LNCaP clone FGC (cell line): Measurements from ENCODE around the gene NSUN6.
A peak's percentile ranks its signal among the peaks of the same experiment; 100 is the strongest.

Experiments
- DNase-seq: peaks from one replicate; pipeline ENCODE4 v3.0.0-alpha.2; 2011; ENCODE audit warnings: low read depth
- H3K4me3 ChIP-seq: 2 replicates; pipeline ENCODE4 v1.5.1; 2011; ENCODE audit warnings: mild to moderate bottlenecking, low read depth, low read length, control low read depth
- TF ChIP-seq, protein P1 (sequence below): IDR thresholded peaks from 2 replicates; pipeline ENCODE4 v1.5.1; 2012; ENCODE audit warnings: mild to moderate bottlenecking; ENCODE audit not compliant: control insufficient read depth, insufficient read depth; ENCODE audit errors: extremely low read depth

NSUN6 gene, protein sequence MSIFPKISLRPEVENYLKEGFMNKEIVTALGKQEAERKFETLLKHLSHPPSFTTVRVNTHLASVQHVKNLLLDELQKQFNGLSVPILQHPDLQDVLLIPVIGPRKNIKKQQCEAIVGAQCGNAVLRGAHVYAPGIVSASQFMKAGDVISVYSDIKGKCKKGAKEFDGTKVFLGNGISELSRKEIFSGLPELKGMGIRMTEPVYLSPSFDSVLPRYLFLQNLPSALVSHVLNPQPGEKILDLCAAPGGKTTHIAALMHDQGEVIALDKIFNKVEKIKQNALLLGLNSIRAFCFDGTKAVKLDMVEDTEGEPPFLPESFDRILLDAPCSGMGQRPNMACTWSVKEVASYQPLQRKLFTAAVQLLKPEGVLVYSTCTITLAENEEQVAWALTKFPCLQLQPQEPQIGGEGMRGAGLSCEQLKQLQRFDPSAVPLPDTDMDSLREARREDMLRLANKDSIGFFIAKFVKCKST

DNA sequence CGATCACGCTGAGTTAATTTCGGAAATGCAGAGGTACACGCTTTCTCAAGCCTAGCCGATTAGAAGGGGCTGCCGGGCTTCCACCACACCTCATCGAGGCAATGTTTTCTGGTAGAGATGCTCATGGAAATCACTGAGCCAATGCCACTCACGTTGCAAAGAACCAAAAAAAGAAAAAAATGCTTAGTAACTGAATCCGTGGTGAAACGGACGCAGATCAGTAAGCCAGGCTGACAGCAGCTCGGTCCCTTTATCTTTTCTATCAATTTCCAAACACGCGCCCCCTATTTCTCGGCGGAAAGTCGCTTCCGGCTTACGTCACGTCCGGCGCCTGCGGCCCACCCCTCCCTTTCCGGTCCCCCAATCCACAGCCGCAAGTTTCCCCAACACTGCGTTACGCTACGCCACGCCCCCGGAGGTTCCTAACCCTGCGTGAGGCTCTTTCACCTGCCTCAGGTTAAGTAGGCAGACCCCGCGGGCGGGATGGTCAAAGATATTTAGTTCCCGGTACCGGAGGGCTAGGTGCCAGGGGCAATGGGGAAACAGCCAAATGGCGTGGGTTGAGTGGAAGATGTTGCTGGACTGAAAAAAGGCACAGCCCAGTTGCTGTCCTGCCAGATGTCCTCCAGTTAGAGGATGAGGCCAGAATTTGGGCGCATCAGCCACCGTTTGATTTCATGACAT lies at the start of gene NSUN6:
Gene NSUN6 (minus strand): TSS at position 264 of the 684 bp plus-strand sequence. CDS start 384 bp downstream, outside the sequence.
- TF ChIP-seq, protein P1, sequence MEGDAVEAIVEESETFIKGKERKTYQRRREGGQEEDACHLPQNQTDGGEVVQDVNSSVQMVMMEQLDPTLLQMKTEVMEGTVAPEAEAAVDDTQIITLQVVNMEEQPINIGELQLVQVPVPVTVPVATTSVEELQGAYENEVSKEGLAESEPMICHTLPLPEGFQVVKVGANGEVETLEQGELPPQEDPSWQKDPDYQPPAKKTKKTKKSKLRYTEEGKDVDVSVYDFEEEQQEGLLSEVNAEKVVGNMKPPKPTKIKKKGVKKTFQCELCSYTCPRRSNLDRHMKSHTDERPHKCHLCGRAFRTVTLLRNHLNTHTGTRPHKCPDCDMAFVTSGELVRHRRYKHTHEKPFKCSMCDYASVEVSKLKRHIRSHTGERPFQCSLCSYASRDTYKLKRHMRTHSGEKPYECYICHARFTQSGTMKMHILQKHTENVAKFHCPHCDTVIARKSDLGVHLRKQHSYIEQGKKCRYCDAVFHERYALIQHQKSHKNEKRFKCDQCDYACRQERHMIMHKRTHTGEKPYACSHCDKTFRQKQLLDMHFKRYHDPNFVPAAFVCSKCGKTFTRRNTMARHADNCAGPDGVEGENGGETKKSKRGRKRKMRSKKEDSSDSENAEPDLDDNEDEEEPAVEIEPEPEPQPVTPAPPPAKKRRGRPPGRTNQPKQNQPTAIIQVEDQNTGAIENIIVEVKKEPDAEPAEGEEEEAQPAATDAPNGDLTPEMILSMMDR, result no peak
- peak; percentile 62 for DNase-seq
- H3K4me3 ChIP-seq, result peak within 1 kb of the TSS; percentile 88

DNA sequence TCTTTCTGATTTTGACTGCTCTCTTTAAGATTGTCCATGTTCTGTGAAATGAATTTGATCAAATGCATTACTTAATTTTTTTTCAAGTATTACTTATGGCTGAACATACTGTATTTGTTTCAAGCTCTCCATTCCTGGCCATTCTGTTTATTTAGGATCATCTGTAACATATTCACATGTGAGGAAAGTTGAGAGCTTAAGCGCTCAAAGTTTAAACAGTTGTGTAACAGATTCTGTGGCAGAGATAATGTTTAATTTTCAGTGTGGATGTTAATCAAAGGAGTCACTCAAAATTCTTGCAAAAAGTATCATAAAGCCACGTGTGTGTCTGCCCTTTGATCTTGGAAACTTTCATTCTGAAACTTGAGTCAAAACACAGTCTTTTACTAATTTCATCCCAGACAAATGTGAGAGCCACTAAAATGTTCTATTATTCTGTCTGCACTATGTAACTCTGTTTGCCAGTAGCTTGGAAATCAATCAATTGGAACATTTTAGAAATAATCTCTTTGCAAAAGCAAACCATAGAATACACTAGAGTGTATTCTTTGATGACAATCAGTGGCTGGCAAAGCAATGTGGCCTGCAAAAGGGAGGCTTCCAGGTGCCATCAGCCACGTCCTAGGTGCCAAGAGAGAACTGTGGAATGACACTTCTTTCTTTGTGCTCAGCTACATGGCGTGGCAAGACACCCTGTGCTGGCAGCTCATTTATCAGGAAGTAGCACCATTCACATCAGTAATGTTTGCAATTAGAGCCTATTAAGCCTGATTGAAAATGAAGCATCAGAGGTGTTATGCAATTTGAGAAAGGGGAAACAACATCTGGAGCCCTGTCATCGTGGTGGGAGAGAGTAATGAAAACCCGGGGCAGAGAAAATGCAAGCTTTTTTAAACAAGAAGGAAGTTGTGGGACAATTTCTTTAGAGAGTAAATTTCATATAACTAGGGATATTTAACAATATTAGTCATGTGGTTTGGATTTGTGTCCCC lies 48.8 kb upstream of the NSUN6 start:
- no peak for DNase-seq
- no peak overlapping the region for H3K4me3 ChIP-seq
- TF ChIP-seq, protein P1, result no peak

DNA sequence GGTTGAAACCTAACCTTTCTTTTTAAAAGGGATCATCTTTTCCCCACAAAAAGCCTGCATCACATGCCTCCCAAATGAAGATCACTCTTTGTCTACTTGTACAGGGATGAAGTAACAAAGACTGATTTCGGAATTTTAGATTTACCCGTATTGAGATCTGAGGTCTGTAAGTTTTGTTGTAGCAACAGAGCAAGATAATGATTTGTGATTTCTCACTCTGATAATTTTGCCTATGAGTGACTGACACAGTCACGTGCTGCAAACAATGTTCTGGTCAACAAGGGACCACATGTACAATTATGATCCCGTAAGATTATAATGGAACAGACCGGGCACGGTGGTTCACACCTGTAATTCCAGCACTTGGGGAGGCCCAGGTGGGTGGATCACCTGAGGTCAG lies 39.2 kb upstream of the NSUN6 start:
- no peak overlapping the region for H3K4me3 ChIP-seq
- DNase-seq, result no peak
- TF ChIP-seq, protein P1, result no peak

DNA sequence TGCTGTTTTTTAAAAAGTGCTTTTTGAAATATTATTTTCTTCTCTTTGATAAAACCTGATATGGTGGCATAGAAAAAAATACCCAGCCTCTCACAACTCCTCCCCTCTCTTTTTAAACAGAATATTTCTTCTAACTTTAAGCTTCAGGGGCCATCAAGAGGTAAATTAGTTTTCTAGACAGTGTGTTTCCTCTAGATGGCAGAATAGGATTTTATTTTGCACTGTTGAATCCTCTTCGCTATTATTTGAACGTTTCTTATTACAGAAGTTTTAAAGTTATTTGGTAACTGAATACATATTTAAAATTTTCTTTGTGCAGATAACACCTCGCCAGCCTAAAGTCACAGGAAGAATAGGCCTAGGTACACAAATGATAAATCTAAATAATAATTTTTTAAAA lies 38.1 kb upstream of the NSUN6 start:
- H3K4me3 ChIP-seq, result no peak overlapping the region
- DNase-seq, result no peak
- TF ChIP-seq, protein P1, result peak; percentile 63

DNA sequence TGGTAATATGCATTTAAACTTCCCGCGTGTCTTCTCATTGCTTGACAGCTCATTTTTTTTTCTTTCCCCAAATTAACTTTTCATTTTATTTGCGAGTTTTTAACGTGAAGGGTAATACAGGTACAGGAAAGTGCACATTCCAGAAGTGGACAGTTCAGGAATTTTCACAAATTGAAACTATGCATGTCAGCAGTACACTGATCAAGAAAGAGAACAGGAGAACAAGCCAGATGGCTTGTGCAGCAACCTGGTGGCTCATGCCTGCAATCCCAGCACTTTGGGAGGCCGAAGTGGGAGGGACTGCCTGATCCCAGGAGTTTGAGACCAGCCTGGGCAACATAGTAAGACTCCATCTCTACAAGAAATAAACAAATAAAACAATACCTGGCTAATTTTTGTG lies 36.3 kb upstream of the NSUN6 start:
- H3K4me3 ChIP-seq, result no peak overlapping the region
- TF ChIP-seq, protein P1, result no peak
- no peak for DNase-seq

DNA sequence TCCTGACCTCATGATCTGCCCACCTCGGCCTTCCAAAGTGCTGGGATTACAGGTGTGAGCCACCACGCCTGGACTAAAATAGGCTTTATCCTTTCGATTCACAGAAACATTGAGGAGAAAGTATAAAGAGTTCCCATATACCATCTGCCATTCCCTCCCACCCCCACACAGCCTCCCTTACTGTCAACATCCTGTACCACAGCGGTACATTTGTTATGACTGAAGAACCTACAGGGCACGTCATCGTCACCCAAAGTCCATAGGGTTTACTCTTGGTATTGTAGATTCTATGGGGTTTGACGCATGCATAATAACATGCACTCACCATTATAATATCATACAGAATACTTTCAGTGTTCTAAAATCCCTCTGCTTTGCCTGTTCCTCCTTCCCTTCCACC lies 35.8 kb upstream of the NSUN6 start:
- DNase-seq, result no peak
- TF ChIP-seq, protein P1, result no peak
- no peak overlapping the region for H3K4me3 ChIP-seq
